HEK293 (cell line): ENCODE results near the gene C6orf89.

Experiments used
- CTCF ChIA-PET: fragments of 350-600 bp; formaldehyde crosslinking; extraction: SDS; loops from one replicate; lab custom pipeline; 2021; ENCODE audit warnings: antibody characterized with exemption; lab: Yijun Ruan, JAX
- POLR2A ChIA-PET: fragments of 300-600 bp; formaldehyde crosslinking; extraction: SDS; loops from one replicate; lab custom pipeline; 2020; ENCODE audit warnings: antibody characterized with exemption, inconsistent platforms; lab: Yijun Ruan, JAX
- H3K27ac ChIP-seq: fragments of 200-500 bp; sonication (Bioruptor generic); 2 replicates; pipeline ENCODE4 v1.5.1; 2014; ENCODE audit warnings: low read depth, low read length, control low read depth, inconsistent platforms; ENCODE audit errors: extremely low read depth
- H3K36me3 ChIP-seq, 2 experiments: fragments of 200-500 bp in 1 of 2; sonication (Bioruptor generic) in 1 of 2; 1 replicate in 1 of 2; 2 replicates in 1 of 2; pipeline ENCODE4 v1.5.1; 2014 to 2017; ENCODE audit warnings: inconsistent platforms in 2 of 2, low read length in 2 of 2; ENCODE audit not compliant: control insufficient read depth in 2 of 2, insufficient read depth in 1 of 2
- H3K4me1 ChIP-seq: fragments of 200-500 bp; sonication (Bioruptor generic); 2 replicates; pipeline ENCODE4 v1.5.1; 2014; ENCODE audit warnings: mild to moderate bottlenecking, low read length, inconsistent platforms; ENCODE audit not compliant: control insufficient read depth, insufficient read depth
- H3K4me3 ChIP-seq: 2 replicates; pipeline ENCODE4 v1.5.1; 2011; ENCODE audit warnings: low read depth, mild to moderate bottlenecking, control low read depth, low read length, moderate library complexity
- H3K9me3 ChIP-seq: fragments of 200-500 bp; sonication (Bioruptor generic); 2 replicates; pipeline ENCODE4 v1.5.1; 2014; ENCODE audit warnings: low read depth, low read length, inconsistent platforms; ENCODE audit not compliant: control insufficient read depth, insufficient read depth
- GLI4 ChIP-seq: fragments of 450-650 bp; formaldehyde crosslinking; IDR thresholded peaks from 2 replicates; pipeline ENCODE4 v1.5.1; 2016; ENCODE audit warnings: missing biosample characterization, missing genetic modification characterization
- GLIS1 ChIP-seq: fragments of 450-650 bp; formaldehyde crosslinking; IDR thresholded peaks from 2 replicates; pipeline ENCODE4 v1.5.1; 2016; ENCODE audit warnings: missing biosample characterization, missing genetic modification characterization
- KLF7 ChIP-seq: fragments of 450-650 bp; formaldehyde crosslinking; IDR thresholded peaks from 2 replicates; pipeline ENCODE4 v1.5.1; 2016; ENCODE audit warnings: missing biosample characterization, missing genetic modification characterization, borderline replicate concordance
- PRDM1 ChIP-seq: fragments of 450-650 bp; formaldehyde crosslinking; IDR thresholded peaks from 2 replicates; pipeline ENCODE4; 2016; ENCODE audit warnings: missing biosample characterization, missing genetic modification characterization
- SETDB1 ChIP-seq: IDR thresholded peaks from one replicate; pipeline ENCODE4 v1.6.1; 2017; ENCODE audit warnings: mild to moderate bottlenecking, low read length, moderate library complexity, mixed read lengths; ENCODE audit not compliant: insufficient read length
- TCF7L2 ChIP-seq: IDR thresholded peaks from 2 replicates; pipeline ENCODE4 v1.6.1; 2011; ENCODE audit warnings: low read depth, mild to moderate bottlenecking, inconsistent platforms, low read length, moderate library complexity, borderline replicate concordance
- TRIM28 ChIP-seq: IDR thresholded peaks from 2 replicates; pipeline ENCODE4 v1.6.1; 2011; ENCODE audit warnings: low read length, control low read depth, borderline replicate concordance
- YY1 ChIP-seq: fragments of 450-650 bp; formaldehyde crosslinking; IDR thresholded peaks from 2 replicates; pipeline ENCODE4 v1.5.1; 2018; ENCODE audit warnings: missing biosample characterization, missing genetic modification characterization
- YY2 ChIP-seq: fragments of 450-650 bp; formaldehyde crosslinking; IDR thresholded peaks from 2 replicates; pipeline ENCODE4 v1.5.1; 2016; ENCODE audit warnings: missing biosample characterization, missing genetic modification characterization
- ZNF140 ChIP-seq: fragments of 450-650 bp; formaldehyde crosslinking; IDR thresholded peaks from 2 replicates; pipeline ENCODE4 v1.5.1; 2016; ENCODE audit warnings: missing biosample characterization, missing genetic modification characterization
- ZNF211 ChIP-seq: fragments of 450-650 bp; formaldehyde crosslinking; IDR thresholded peaks from 2 replicates; pipeline ENCODE4 v1.5.1; 2016; ENCODE audit warnings: low read depth, missing biosample characterization, missing genetic modification characterization
- ZNF354C ChIP-seq: fragments of 450-650 bp; formaldehyde crosslinking; IDR thresholded peaks from 2 replicates; pipeline ENCODE4 v1.5.1; 2016; ENCODE audit warnings: missing biosample characterization, missing genetic modification characterization, low read depth, borderline replicate concordance
- ZNF394 ChIP-seq: fragments of 450-650 bp; formaldehyde crosslinking; IDR thresholded peaks from 2 replicates; pipeline ENCODE4 v1.5.1; 2016; ENCODE audit warnings: missing biosample characterization, missing genetic modification characterization, mild to moderate bottlenecking, moderate library complexity, borderline replicate concordance
- ZNF544 ChIP-seq: fragments of 450-650 bp; formaldehyde crosslinking; IDR thresholded peaks from 2 replicates; pipeline ENCODE4 v1.5.0; 2017; ENCODE audit warnings: missing biosample characterization, missing genetic modification characterization
- ZNF624 ChIP-seq: fragments of 450-650 bp; formaldehyde crosslinking; IDR thresholded peaks from 2 replicates; pipeline ENCODE4 v1.5.1; 2017; ENCODE audit warnings: missing biosample characterization, missing genetic modification characterization
- ZNF660 ChIP-seq: fragments of 450-650 bp; IDR thresholded peaks from 2 replicates; pipeline ENCODE4 v1.5.1; 2018; ENCODE audit warnings: missing biosample characterization, mild to moderate bottlenecking, missing genetic modification characterization
- ZNF670 ChIP-seq: fragments of 450-650 bp; formaldehyde crosslinking; IDR thresholded peaks from 2 replicates; pipeline ENCODE4 v1.5.1; 2016; ENCODE audit warnings: missing biosample characterization, missing genetic modification characterization, low read depth
- ZNF837 ChIP-seq: fragments of 450-650 bp; formaldehyde crosslinking; IDR thresholded peaks from 2 replicates; pipeline ENCODE4 v1.5.1; 2016; ENCODE audit warnings: missing biosample characterization, missing genetic modification characterization
- TF ChIP-seq, protein P1 (sequence below): fragments of 450-650 bp; formaldehyde crosslinking; IDR thresholded peaks from 2 replicates; pipeline ENCODE4 v1.5.1; 2017; ENCODE audit warnings: missing biosample characterization, missing genetic modification characterization
- TF ChIP-seq, protein P2 (sequence below): fragments of 450-650 bp; formaldehyde crosslinking; IDR thresholded peaks from 2 replicates; pipeline ENCODE4 v1.5.1; 2016; ENCODE audit warnings: missing biosample characterization, missing genetic modification characterization
- TF ChIP-seq, protein P3 (sequence below): IDR thresholded peaks from 2 replicates; pipeline ENCODE4 v1.6.1; 2011; ENCODE audit warnings: mild to moderate bottlenecking, low read depth, low read length, borderline replicate concordance
- TF ChIP-seq, protein P4 (sequence below): fragments of 450-650 bp; formaldehyde crosslinking; IDR thresholded peaks from 2 replicates; pipeline ENCODE4 v1.5.1; 2016; ENCODE audit warnings: missing biosample characterization, missing genetic modification characterization

Gene C6orf89

DNA sequence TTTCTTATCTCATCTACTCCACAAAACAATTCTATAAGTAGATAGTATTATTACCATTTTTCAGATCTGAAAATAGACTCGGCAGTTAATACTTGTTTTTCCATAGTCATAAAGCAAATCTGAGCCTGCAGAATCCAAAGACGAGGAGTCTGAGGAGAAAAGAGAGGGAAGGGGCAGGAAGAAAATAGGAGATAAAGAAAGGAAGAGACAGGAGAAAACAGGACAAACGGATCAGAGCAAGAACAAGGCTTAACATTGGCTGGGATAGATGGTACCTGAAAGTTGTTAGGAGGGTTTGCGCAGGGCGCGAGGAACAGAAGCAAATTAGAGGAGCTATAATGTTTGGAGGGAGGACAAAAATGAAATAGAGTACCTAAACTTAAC is 10.5 kb upstream of the C6orf89 start:
- POLR2A ChIA-PET: interaction anchor here (0.7 to 3.8 kb wide), 21 partner anchors 9 to 347 kb away, joined by 3 to 35 read pairs (median 6); partner anchors contain the start of genes C6orf89, CDKN1A and MTCH1
- Histone ChIP-seq H3K9me3 (no peaks in the 10 kb centered on the region), H3K4me1 (no peaks in the 10 kb centered on the region), H3K27ac (peak overlapping the region; percentile 99; the same call in 1 of the 2 replicates), H3K36me3 (peaks cover 15 to 28% of the 10 kb centered on the region in 2 experiments), H3K4me3 (peak overlapping the region; percentile 86)
- CTCF ChIA-PET: interaction anchor here (0.7 to 16.0 kb wide), 9 partner anchors 9 to 335 kb away, joined by 3 to 216 read pairs (median 11); partner anchors contain the start of gene C6orf89
- TF ChIP-seq ZNF354C (tag by site-specific recombination) (no peak), PRDM1 (peak; percentile 56; the same call in 1 of the 2 replicates), TRIM28 (0 out of 2 replicates have a peak, but pooled peaks have one; percentile 29)

DNA sequence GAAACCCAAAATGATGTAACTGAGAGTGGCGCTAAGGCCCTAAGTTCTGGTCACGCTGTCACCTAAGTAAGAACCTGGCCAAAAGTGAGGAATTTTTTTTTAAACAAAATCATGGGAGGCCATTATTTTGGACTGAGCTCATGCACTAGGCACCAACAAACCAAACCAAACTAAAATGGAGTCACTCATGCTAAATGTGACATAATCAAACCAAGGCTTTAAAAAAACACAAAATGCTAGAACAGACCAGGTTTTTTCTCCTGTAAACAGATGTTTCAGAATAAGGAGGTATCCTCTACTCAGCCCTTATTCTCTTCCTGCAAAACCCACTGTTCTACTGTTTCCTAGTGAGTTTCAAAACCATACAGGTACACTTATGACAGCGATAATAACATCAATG is 1.1 kb upstream of the C6orf89 start:
- POLR2A ChIA-PET: interaction anchor here (1.2 to 1.8 kb wide), 3 partner anchors 10 to 133 kb away, joined by 3 to 35 read pairs (median 10); partner anchors contain the start of gene PPIL1
- H3K27ac ChIP-seq: no peak overlapping the region

More for the DNA sequence above, 1.1 kb upstream of the C6orf89 start:
- CTCF ChIA-PET: interaction anchor here (0.6 to 16.0 kb wide), 24 partner anchors 10 to 844 kb away, joined by 3 to 216 read pairs (median 6); partner anchors contain the start of gene PPIL1
- Histone ChIP-seq H3K36me3 (no peaks in the 10 kb centered on the region), H3K4me1 (peaks cover 3% of the 10 kb centered on the region; the same call in 1 of the 2 replicates), H3K4me3 (no peak overlapping the region), H3K9me3 (no peaks in the 10 kb centered on the region; the same call in 1 of the 2 replicates)
- TF ChIP-seq, protein P1, sequence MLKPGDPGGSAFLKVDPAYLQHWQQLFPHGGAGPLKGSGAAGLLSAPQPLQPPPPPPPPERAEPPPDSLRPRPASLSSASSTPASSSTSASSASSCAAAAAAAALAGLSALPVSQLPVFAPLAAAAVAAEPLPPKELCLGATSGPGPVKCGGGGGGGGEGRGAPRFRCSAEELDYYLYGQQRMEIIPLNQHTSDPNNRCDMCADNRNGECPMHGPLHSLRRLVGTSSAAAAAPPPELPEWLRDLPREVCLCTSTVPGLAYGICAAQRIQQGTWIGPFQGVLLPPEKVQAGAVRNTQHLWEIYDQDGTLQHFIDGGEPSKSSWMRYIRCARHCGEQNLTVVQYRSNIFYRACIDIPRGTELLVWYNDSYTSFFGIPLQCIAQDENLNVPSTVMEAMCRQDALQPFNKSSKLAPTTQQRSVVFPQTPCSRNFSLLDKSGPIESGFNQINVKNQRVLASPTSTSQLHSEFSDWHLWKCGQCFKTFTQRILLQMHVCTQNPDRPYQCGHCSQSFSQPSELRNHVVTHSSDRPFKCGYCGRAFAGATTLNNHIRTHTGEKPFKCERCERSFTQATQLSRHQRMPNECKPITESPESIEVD (tag by site-specific recombination): no peak
- no peak for TF ChIP-seq GLIS1
- no peak for TF ChIP-seq GLI4 (tag by site-specific recombination)
- TF ChIP-seq TRIM28: no peak
- TF ChIP-seq TCF7L2: no peak
- TF ChIP-seq ZNF394: no peak
- TF ChIP-seq SETDB1: no peak
- no peak for TF ChIP-seq KLF7 (tag by site-specific recombination)
- TF ChIP-seq ZNF211 (tag by site-specific recombination): no peak
- no peak for TF ChIP-seq ZNF670 (tag by site-specific recombination)
- TF ChIP-seq, protein P2, sequence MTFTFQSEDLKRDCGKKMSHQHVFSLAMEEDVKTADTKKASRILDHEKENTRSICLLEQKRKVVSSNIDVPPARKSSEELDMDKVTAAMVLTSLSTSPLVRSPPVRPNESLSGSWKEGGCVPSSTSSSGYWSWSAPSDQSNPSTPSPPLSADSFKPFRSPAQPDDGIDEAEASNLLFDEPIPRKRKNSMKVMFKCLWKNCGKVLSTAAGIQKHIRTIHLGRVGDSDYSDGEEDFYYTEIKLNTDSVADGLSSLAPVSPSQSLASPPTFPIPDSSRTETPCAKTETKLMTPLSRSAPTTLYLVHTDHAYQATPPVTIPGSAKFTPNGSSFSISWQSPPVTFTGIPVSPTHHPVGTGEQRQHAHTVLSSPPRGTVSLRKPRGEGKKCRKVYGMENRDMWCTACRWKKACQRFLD: no peak
- TF ChIP-seq YY1 (tag by site-specific recombination): no peak
- TF ChIP-seq, protein P3, sequence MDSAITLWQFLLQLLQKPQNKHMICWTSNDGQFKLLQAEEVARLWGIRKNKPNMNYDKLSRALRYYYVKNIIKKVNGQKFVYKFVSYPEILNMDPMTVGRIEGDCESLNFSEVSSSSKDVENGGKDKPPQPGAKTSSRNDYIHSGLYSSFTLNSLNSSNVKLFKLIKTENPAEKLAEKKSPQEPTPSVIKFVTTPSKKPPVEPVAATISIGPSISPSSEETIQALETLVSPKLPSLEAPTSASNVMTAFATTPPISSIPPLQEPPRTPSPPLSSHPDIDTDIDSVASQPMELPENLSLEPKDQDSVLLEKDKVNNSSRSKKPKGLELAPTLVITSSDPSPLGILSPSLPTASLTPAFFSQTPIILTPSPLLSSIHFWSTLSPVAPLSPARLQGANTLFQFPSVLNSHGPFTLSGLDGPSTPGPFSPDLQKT: no peak
- no peak for TF ChIP-seq YY2
- no peak for TF ChIP-seq ZNF140
- TF ChIP-seq ZNF624 (tag by site-specific recombination): no peak
- TF ChIP-seq, protein P4, sequence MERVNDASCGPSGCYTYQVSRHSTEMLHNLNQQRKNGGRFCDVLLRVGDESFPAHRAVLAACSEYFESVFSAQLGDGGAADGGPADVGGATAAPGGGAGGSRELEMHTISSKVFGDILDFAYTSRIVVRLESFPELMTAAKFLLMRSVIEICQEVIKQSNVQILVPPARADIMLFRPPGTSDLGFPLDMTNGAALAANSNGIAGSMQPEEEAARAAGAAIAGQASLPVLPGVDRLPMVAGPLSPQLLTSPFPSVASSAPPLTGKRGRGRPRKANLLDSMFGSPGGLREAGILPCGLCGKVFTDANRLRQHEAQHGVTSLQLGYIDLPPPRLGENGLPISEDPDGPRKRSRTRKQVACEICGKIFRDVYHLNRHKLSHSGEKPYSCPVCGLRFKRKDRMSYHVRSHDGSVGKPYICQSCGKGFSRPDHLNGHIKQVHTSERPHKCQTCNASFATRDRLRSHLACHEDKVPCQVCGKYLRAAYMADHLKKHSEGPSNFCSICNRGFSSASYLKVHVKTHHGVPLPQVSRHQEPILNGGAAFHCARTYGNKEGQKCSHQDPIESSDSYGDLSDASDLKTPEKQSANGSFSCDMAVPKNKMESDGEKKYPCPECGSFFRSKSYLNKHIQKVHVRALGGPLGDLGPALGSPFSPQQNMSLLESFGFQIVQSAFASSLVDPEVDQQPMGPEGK (tag by site-specific recombination): no peak
- TF ChIP-seq ZNF837 (tag by site-specific recombination): no peak
- no peak for TF ChIP-seq ZNF660 (tag by site-specific recombination)
- TF ChIP-seq ZNF544 (tag by site-specific recombination): no peak
